Body of pancreas (tissue), 4 donors: ENCODE data around the gene ARID1B.

Experiments
- POLR2A ChIP-seq, 3 donors: fragments of 450-650 bp; IDR thresholded peaks; one replicate each; pipeline ENCODE4 v1.6.1; 2016; ENCODE audit warnings: antibody characterized with exemption in 3 of 3, mild to moderate bottlenecking in 2 of 3
- TF ChIP-seq, protein P1 (sequence below), 7 experiments: fragments of 450-650 bp in 4 of 7; fragments of 200-600 bp in 3 of 7; sonication (generic) in 3 of 7; IDR thresholded peaks; one replicate each; pipeline ENCODE4 v1.5.1; 2016 to 2019; ENCODE audit warnings: antibody characterized with exemption in 7 of 7

DNA sequence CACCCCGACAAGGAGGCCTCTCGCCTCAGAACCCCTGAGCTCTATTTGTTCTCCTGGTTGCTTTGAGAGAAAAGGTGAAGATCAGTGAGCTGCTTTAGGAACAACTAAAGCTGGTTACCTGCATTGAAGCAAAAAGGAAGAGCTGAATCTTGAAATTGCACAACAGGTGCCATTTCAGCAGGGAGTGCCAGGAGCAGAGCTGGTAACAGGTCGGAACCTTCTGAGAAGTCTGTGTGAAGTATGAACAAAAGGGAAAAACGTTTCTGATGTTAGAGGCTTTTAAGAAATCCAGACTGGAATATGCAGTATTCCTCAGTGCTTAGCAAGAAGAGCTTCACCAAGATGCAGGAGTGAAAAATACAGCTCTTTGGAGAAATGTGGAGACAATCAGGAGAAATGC lies 382.2 kb downstream of the ARID1B start:
- TF ChIP-seq, protein P1, sequence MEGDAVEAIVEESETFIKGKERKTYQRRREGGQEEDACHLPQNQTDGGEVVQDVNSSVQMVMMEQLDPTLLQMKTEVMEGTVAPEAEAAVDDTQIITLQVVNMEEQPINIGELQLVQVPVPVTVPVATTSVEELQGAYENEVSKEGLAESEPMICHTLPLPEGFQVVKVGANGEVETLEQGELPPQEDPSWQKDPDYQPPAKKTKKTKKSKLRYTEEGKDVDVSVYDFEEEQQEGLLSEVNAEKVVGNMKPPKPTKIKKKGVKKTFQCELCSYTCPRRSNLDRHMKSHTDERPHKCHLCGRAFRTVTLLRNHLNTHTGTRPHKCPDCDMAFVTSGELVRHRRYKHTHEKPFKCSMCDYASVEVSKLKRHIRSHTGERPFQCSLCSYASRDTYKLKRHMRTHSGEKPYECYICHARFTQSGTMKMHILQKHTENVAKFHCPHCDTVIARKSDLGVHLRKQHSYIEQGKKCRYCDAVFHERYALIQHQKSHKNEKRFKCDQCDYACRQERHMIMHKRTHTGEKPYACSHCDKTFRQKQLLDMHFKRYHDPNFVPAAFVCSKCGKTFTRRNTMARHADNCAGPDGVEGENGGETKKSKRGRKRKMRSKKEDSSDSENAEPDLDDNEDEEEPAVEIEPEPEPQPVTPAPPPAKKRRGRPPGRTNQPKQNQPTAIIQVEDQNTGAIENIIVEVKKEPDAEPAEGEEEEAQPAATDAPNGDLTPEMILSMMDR (IDR thresholded peaks at IDR 0.05) = no peak
- no peak for TF ChIP-seq POLR2A (IDR thresholded peaks at IDR 0.05)
